NCI-H2227 treated with DMSO at 0.1 percent for 48 hours (cell line): ENCODE measurements around the gene CDC7.

Source experiments
- DNase-seq: peaks from one replicate; lab custom pipeline; 2025; lab: John Stamatoyannopoulos, UW

The CDC7 gene

DNA sequence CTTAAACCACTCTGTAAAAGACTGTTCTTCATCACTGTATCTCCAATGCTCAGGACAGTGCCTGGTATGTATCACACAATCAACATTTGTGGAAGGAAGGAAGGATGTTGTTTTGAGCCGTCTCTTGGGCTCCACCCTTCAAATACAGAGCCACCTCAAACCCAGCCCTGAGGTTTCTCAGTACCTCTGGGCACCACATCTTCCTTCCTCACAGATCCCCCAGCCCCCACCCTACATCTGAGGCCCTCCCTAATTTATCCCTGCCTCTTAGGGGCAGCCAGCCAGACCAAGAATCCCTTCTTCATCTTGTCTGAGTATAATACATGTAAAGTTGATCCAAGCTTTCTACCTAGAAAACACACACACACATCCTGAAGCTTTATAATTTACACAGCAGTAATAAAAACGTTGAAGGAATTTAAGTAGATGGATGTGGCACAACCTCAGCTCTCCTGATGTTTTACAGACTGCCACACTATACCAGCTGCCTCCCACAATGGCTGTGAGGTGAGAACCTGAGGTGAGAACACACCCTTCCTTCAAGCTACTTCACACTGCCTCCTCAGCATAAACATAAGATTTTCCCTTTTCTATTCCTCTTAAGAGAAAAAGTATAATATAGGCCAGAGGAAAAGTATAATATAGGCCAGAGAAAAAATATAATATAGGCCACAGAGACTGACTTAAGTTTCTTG lies 48.5 kb downstream of the CDC7 start:
- no peak for DNase-seq

DNA sequence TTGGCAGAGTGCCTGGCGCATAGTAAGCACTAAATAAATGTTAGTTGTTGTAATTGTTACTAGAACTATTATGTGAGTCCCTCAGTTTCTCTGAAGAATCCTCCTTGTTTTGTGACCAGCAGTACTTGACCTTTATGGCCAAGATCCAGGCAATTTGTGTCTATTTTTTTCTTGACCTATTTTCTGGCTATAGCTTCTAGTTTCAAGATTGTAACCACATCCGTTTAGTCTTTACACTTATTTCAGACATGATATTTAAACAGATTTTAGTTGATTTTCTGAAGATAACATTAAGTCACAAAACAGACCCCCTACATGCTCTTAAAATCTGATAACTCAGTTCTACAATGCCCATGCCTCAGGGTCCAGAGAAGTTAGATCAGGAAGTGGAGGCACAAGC lies 50.3 kb downstream of the CDC7 start:
- DNase-seq, result no peak

DNA sequence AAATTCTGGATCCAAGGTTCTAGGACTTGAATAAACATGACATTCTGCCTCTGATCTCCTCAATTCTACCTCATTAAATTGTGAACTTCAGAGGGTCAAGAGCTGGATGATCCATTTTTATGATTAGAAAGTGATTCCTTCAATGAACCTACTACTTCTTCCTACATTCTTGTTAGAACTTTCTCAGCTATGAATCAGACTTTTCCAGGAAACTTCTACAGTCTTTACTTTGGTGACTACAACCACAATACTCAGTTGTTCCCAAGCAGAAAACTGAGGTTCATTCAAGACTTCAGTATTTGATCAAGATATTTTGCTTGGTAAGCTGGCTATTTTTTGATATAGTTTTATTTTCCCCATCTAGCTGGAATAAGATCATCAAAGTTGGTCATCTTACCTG lies 51.4 kb downstream of the CDC7 start:
- DNase-seq, result no peak

DNA sequence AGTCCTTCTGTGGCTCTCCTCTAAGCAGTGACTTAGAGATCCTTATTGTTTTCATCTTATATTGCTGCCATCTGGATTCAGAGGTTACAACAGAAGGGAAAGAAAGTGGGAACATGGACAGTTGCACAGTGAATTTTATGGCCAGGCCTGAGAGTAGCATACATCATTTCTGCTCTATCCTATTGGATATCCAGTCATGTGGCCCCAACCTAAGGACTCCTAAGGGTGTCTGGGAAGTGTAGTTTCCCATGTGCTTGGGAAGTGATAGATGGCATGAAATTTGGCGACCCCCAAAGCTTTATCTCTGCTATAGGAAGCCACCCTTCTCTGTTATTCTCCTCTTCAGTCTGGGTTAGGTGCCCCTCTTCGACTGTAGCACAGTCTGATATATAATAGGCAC lies 51.9 kb downstream of the CDC7 start:
- DNase-seq, result no peak

GRCh38 chr1:91553177-91553591 lies 52.5 kb downstream of the CDC7 start:
- DNase-seq, result no peak

- DNase-seq, result no peak
These were observed 54.6 kb downstream of the CDC7 start for GRCh38 chr1:91555074-91555730.

DNA sequence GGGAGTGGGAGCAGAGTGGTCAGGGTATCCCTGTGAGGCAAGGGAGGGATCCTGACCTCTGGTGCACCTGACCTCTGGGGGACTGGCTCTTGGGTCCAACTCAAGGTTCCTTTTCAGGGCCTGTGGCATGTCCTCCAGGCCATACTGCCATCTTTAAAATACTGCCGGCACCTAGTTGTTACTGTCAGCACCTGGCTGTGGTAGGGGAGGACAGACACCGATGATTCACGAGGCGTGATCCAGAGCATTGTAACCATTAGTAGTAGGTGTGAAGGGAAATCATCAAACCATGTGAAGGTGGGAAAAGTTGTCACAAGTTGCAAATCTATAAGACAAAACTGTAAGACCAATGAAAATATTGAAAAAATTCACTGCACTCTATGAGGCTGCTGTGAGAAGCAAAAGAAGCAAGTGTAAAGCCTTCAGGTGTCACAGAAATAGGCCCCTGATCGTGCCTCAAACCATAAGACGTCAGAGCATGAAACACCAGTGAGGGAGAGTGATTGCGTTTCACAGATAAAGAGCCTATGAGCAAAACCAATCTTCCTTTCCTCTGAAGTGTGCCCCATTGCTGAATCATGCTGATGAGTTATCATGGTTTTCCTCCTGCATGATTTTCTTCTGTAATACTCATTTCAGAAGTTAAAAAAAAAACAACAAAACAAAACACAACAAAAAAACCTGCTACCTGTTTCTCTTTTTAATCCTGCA lies 55.3 kb downstream of the CDC7 start:
- no peak for DNase-seq

DNA sequence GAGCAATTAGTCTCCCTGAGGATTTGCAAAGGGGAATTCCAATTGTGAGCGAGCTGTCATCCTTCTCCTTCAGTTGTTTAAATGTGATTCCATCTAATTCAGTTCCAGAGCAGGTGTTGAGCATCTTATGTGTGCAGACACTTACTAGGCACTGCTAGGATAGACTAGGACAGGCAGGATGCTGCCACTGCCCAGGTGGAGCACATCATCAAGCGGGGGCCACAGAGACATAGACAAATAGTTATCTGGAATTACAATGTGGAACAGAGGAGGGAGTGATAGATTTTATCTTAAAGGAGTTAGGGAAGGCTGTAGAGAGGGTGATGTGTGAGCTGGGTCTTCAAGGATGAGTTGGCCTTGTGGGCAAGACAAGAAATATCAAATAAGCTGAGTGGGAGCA lies 55.9 kb downstream of the CDC7 start:
- DNase-seq, result no peak

DNA sequence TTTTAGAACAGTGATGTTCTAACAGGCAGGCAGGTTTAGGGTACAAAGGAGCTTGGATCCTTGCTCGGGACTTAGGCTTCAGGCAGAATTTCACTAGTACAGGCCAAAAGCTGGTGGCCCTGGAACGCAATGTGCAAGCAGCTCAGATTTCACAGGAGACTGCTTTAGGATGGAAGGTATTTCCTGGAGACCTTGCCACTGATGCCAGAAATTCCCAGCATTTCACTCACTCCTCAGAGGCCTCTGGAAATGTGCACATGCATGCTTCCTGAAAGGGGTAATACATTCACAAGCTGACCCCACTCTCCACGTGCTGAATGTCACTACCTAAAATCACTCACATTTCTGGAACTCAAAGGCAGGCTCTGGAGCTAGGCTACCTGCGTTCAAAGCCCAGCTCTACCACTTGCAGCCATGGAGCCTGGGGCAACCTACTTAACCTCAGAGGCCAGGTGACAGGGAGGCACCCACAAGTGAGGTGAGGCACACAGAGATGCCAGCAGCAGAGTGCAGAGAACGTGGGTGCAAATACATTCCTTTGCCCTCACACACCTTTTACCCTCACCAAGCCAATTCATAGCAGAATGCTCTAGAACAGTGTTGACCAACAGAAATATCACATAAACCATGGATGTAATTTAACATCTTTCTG lies 56.5 kb downstream of the CDC7 start:
- DNase-seq, result no peak

DNA sequence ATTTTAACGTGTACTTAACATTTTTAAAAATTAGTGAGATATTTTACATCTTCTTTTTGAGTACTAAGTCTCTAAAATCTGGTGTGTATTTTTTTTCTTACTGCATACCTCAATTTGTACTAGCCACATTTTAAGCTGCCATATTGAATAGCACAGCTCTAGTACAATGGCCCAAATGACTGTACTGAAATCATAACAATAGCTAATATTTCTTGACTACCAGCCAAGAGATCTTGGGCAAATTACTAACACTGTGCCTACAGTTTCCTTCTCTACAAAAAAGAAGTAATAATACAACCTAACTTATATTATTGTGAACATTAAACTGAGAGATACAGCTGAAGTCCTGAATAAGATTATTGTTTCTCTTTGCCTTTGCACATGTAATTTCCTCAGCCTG lies 57.2 kb downstream of the CDC7 start:
- DNase-seq, result no peak

DNA sequence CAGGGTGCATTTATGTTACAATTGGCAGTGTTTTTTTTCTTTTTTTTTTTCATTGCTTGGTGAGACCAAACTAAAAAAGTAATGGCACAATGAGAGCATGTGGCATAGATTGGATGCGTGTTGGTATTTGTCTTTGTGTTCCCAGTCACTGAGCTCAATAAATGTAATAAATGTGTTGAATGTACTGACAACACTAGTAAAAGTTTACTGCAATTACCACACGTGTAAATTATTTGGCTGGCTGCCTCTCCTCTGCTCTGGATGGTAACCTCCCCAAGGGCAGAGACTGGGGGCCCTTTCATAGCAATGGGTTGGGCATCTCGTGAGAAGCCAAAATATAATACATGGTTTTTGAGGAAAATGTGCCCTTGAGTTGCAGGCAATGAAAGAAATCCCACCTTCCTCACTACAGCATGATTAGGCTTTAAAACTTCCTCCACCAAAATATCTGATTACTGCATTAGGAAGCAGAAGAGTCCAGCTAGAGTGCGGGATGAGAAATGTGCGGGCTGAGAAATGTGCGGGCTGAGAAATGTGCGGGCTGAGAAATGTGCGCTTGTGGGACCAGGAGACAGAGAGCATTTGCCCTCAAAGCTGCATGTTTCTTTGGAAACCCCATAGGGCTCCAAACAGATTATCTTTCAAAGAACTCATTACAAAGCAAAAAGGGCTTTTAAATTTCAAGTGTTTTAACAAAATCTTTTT lies 58.5 kb downstream of the CDC7 start:
- no peak for DNase-seq

DNA sequence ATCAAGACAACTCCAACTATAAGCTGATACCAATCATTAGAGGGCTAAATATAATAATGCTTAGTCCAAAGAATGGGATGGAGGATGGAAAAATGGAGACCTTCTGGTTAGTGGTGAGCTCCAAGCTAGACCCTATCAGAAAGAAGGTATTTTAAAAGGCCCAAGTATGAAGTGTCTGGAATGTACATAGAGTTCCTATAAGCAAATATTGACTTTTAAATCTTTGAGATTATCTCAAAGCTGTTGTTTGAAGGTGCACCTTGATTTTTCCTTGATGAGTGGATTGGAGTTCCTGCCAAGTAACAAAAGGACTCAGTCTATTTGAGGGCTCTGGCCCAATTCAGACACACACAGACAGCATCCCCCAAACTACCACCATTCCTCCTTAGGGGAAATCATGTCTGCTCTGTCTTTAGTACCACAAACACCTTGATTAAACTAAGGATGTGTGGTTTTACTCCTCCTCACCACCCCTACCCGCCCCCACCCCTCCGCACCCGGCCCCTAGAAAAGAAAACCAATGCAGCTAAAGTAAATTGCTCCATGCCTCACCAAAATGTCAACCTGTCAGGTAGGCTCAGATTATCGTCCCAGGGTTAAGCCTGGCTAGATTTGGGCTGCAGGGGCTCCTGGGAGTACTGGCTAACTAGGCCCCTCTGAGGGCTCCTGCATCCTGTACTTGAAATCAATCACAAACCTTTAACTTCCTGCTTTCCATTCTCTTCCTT lies 59.4 kb downstream of the CDC7 start:
- no peak for DNase-seq

GRCh38 chr1:91564888-91565701 lies 64.4 kb downstream of the CDC7 start:
- DNase-seq, result no peak

- DNase-seq, result no peak
These were observed 66.9 kb downstream of the CDC7 start for GRCh38 chr1:91567583-91567982.

DNA sequence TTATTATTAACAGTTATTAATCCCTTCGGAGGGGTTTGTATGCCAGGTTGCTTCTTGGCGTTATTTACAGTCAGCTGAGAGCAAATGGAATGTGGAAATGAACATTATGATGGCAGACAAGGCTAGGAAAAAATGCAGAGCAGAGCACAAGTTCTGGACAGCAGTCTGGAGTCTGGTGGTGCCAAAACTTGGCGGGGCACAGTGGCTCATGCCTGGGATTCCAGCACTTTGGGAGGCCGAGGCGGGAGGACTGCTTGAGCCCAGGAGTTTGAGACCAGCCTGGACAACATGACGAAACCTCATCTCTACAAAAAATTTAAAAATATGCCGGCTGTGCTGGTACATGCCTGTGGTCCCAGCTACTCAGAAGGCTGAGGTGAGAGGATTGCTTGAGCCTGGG lies 67.6 kb downstream of the CDC7 start:
- DNase-seq, result no peak

DNA sequence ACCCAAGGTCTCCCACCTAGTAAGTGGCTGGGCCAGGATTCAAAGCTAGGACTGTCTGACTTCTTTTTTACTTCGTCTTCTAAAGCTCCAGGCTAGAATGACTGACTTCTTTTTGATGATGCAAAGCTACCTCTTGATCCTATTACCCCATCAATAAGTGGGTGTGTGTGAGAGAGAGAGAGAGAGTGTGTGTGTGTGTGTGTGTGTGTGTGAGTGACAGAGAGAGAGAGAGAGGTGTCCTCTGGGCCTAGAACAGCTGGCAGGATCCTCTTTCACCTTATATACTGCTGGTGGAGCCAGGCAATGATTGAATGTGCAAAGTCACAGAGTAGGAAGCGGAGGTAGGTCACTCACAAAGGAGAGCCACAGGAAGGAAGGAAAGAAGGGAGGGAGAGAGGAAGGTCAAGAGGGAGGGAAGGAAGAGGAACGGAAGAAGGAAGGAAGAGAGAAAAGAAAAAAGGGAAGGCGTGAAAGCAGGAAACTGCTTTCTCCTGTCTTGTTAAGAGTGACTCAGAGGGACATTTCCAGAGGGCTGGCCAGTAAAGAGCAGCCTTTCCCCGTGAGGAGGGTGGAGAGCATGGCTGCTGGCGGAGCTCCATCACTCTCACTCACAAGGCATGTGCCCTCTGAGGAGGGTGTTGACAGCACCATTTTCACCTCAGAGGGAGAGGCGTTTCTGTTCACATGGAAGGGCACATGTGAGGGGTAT lies 68.9 kb downstream of the CDC7 start:
- DNase-seq, result no peak

DNA sequence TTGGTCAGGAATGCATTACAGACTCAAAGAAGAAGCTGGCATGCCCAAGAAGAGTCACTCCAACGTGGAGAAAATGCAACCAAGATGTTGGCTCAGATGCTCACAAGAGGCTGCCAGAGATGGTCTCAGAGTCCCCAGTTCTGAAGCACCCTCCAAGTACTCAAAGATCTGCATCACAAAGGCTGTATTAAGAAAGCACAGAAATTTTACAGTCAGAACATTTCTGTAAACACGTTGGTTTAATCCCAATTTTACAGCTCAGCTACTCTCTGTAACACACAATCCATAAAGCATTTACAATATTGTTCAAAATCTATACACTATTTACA lies 69.4 kb downstream of the CDC7 start:
- no peak for DNase-seq

- DNase-seq, result no peak
These were observed 71.4 kb downstream of the CDC7 start for GRCh38 chr1:91572044-91572443.
